PFSK-1 (cell line): ENCODE measurements around the gene METTL21A.

Experiments
- FOXP2 ChIP-seq: optimal IDR thresholded peaks from 2 replicates; pipeline ENCODE3; 2011; ENCODE audit warnings: borderline replicate concordance, control low read depth, inconsistent platforms; ENCODE audit not compliant: insufficient read depth; ENCODE audit errors: extremely low read length, extremely low read depth
- POLR2AphosphoS5 ChIP-seq: IDR thresholded peaks from 2 replicates; pipeline ENCODE4 v1.6.1; 2012; ENCODE audit warnings: low read depth, mild to moderate bottlenecking, control low read depth, low read length, moderate library complexity
- REST ChIP-seq, 2 experiments: IDR thresholded peaks; 2 replicates each; pipeline versions ENCODE4 v1.6.1 to v1.8.0; 2011 to 2012; ENCODE audit warnings: low read depth in 2 of 2, low read length in 2 of 2, control low read depth in 1 of 2, inconsistent platforms in 1 of 2, mild to moderate bottlenecking in 1 of 2, moderate library complexity in 1 of 2; ENCODE audit not compliant: insufficient read depth in 1 of 2
- SIN3A ChIP-seq: IDR thresholded peaks from 2 replicates; pipeline ENCODE4 v1.6.1; 2012; ENCODE audit warnings: mild to moderate bottlenecking, low read length, moderate library complexity, borderline replicate concordance; ENCODE audit not compliant: insufficient read depth
- TAF1 ChIP-seq: IDR thresholded peaks from 2 replicates; pipeline ENCODE4 v1.6.1; 2012; ENCODE audit warnings: low read length, control low read depth, borderline replicate concordance; ENCODE audit not compliant: insufficient read depth

The METTL21A gene

DNA sequence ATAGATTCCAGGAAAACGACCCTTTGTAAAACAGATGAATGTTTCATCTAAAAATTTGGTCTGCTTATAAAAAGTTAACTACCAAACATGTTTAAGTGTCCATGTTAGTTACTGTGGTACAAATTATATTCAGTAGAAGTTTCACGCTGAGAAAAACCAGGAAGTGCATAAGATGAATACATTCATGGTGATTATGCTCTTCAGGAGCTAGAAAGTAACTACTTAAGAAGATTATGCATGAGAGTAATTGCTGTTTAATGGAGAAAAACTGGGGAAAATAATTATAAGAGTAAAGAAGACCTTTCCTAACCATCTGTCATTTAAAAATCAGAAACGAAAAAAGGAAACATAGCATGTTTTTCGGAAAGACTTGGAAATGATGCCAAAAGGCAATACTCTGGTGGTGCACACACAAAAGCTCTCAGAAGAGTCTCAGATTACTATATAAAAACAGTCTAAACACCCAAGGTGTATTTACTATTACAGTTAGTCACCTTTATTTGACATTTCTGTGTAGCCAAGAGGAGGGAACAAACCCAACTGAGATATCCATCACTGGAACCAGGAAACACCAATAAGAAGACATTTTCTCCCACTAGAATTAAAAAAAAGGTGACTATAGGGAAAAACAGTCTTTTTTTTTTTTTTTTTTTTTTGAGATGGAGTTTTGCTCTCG is 38.8 kb upstream of the METTL21A start:
- TF ChIP-seq FOXP2 (no peak), SIN3A (no peak), REST (IDR thresholded peaks at IDR 0.05; ENCODE audit: insufficient read depth in 1 of 2, low read depth in 2 of 2, low read length in 2 of 2) (no peak), POLR2AphosphoS5 (no peak), TAF1 (no peak)

- no peak for TF ChIP-seq POLR2AphosphoS5
Measured at GRCh38 chr2:207662203-207662602, 37.0 kb upstream of the METTL21A start.

GRCh38 chr2:207660994-207661393 is 35.8 kb upstream of the METTL21A start:
- TF ChIP-seq TAF1: no peak
- no peak for TF ChIP-seq FOXP2
- no peak for TF ChIP-seq REST (IDR thresholded peaks at IDR 0.05; ENCODE audit: insufficient read depth in 1 of 2, low read depth in 2 of 2, low read length in 2 of 2)
- TF ChIP-seq POLR2AphosphoS5: no peak
- TF ChIP-seq SIN3A: no peak

GRCh38 chr2:207658156-207658555 is 33.0 kb upstream of the METTL21A start:
- no peak for TF ChIP-seq POLR2AphosphoS5

DNA sequence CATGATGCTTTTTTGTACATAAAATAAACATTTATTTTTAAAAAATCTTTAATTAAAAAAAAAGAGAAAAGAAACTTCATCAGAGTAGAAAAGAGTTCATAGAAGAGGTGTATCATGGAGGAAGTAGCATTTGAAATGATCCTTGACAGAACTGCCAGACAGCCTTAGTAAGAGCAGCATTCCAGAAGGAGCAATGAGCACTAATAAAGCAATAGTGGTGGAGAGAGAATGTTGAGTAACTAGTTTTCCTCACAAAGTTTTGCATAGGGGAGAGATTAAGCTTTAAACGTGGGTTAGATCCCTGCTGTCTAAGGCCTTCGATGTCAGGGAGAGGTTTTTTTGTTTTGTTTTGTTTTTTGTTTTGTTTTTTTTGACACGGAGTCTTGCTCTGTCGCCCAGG is 29.8 kb upstream of the METTL21A start:
- no peak for TF ChIP-seq REST (IDR thresholded peaks at IDR 0.05; ENCODE audit: insufficient read depth in 1 of 2, low read depth in 2 of 2, low read length in 2 of 2)
- TF ChIP-seq FOXP2: no peak
- TF ChIP-seq SIN3A: no peak
- TF ChIP-seq POLR2AphosphoS5: no peak
- TF ChIP-seq TAF1: no peak

DNA sequence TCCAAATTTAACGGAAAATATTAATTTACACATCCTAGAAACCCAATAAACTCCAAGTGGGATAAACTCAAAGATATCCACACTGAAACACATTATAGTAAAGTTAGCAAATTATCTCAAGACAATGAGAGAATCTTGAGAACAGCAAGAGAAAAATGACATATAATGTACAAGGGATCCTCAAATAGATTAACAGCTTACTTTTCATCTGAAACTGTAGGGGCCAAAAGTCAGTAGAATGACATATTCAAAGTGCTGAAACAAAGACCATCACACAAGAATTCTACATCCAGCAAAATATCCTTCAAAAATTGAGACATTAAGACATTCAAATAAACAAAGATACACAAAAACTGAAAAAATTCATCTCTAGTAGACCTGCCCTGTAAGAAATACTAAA is 18.7 kb upstream of the METTL21A start:
- TF ChIP-seq SIN3A (no peak), TAF1 (no peak), FOXP2 (no peak), REST (IDR thresholded peaks at IDR 0.05; ENCODE audit: insufficient read depth in 1 of 2, low read depth in 2 of 2, low read length in 2 of 2) (no peak), POLR2AphosphoS5 (no peak)
